HG03159 (cell line): ENCODE results near the gene SLC7A10.
"Not testable (repeated sequence)": the region's sequence is repeated elsewhere in the genome, so short reads cannot be mapped to it uniquely, and the experiment has no call there.

Experiments used
- ATAC-seq: cut with Tn5 transposase; IDR thresholded peaks from one replicate; pipeline ENCODE4 v1.9.1; 2021; ENCODE audit warnings: mild to moderate bottlenecking, moderate library complexity; ENCODE audit not compliant: unreplicated experiment

SLC7A10 gene

GRCh38 chr19:33187183-33187540 is 38.5 kb downstream of the SLC7A10 start:
- no peak for ATAC-seq

- ATAC-seq: no peak
Measured at GRCh38 chr19:33186431-33187182, 39.0 kb downstream of the SLC7A10 start.

GRCh38 chr19:33177417-33177979 is 48.2 kb downstream of the SLC7A10 start:
- peak; percentile 19 for ATAC-seq

GRCh38 chr19:33176670-33177416 is 48.8 kb downstream of the SLC7A10 start:
- peak; percentile 86 for ATAC-seq

GRCh38 chr19:33175886-33176669 is 49.6 kb downstream of the SLC7A10 start:
- no peak for ATAC-seq

GRCh38 chr19:33175156-33175782 is 50.4 kb downstream of the SLC7A10 start:
- ATAC-seq: no peak

- no peak for ATAC-seq
Measured at GRCh38 chr19:33174186-33174585, 51.5 kb downstream of the SLC7A10 start.

GRCh38 chr19:33171916-33172359 is 53.7 kb downstream of the SLC7A10 start:
- ATAC-seq: no peak

- no peak for ATAC-seq
Measured at GRCh38 chr19:33171222-33171795, 54.3 kb downstream of the SLC7A10 start.

- ATAC-seq: no peak
Measured at GRCh38 chr19:33168528-33168927, 57.1 kb downstream of the SLC7A10 start.

- no peak for ATAC-seq
Measured at GRCh38 chr19:33167438-33167837, 58.2 kb downstream of the SLC7A10 start.

GRCh38 chr19:33166037-33166436 is 59.6 kb downstream of the SLC7A10 start:
- not testable (repeated sequence) for ATAC-seq

- no peak for ATAC-seq
Measured at GRCh38 chr19:33163481-33163880, 62.2 kb downstream of the SLC7A10 start.

- no peak for ATAC-seq
Measured at GRCh38 chr19:33161201-33161600, 64.4 kb downstream of the SLC7A10 start.

GRCh38 chr19:33159893-33160292 is 65.8 kb downstream of the SLC7A10 start:
- no peak for ATAC-seq

- ATAC-seq: no peak
Measured at GRCh38 chr19:33159149-33159548, 66.5 kb downstream of the SLC7A10 start.
